NB4 (cell line): ENCODE data around the gene HP.
"Not testable (repeated sequence)": the region's sequence is repeated elsewhere in the genome, so short reads cannot be mapped to it uniquely, and the experiment has no call there.

Experiments used
- DNase-seq: peaks from one replicate; pipeline ENCODE4 v3.0.0; 2010; ENCODE audit warnings: low read depth
- H3K4me3 ChIP-seq: one replicate; pipeline ENCODE4 v1.5.1; 2011; ENCODE audit warnings: mild to moderate bottlenecking, low read depth, low read length, moderate library complexity
- CTCF ChIP-seq: IDR thresholded peaks from one replicate; pipeline ENCODE4 v1.5.1; 2012; ENCODE audit warnings: low read depth, low read length
- MAX ChIP-seq: IDR thresholded peaks from 2 replicates; pipeline ENCODE4 v1.6.1; 2011; ENCODE audit warnings: low read depth, low read length
- MYC ChIP-seq: IDR thresholded peaks from 2 replicates; pipeline ENCODE4 v1.6.1; 2011; ENCODE audit warnings: low read depth, low read length
- POLR2A ChIP-seq: IDR thresholded peaks from 2 replicates; pipeline ENCODE4 v1.6.1; 2011; ENCODE audit warnings: mild to moderate bottlenecking; ENCODE audit not compliant: insufficient read length; ENCODE audit errors: extremely low read depth

The HP gene

GRCh38 chr16:72054254-72054847 is at the start of gene HP:
TSS of gene HP (plus strand) at chr16:72054505. CDS start at chr16:72054653, 148 bp downstream.
- peak; percentile 86 for DNase-seq
- not testable (repeated sequence) for H3K4me3 ChIP-seq

- H3K4me3 ChIP-seq: peak overlapping the region; percentile 40
- not testable (repeated sequence) for DNase-seq
Measured at GRCh38 chr16:72008065-72008423, 46.3 kb upstream of the HP start.

- H3K4me3 ChIP-seq: peak within 1 kb of the TSS; percentile 98
- DNase-seq: peak; percentile 99
- TF ChIP-seq POLR2A (peak; percentile 69), MAX (peak; percentile 95), MYC (peak; percentile 45; the same call in 1 of the 2 replicates), CTCF (no peak)
Measured at GRCh38 chr16:72008424-72009216, 45.7 kb upstream of the HP start, which contains the start of gene DHODH. TSS of gene DHODH (plus strand) at chr16:72008744. CDS start at chr16:72008765, 21 bp downstream.

GRCh38 chr16:72009779-72010178 is 44.5 kb upstream of the HP start:
- DNase-seq: no peak
- TF ChIP-seq MAX (no peak), MYC (no peak), CTCF (no peak), POLR2A (no peak)
- peak overlapping the region; percentile 46 for H3K4me3 ChIP-seq

GRCh38 chr16:72012607-72013006 is 41.7 kb upstream of the HP start:
- H3K4me3 ChIP-seq: no peak overlapping the region
- DNase-seq: peak; percentile 27
- TF ChIP-seq POLR2A (no peak), CTCF (no peak), MYC (no peak)

- no peak overlapping the region for H3K4me3 ChIP-seq
- DNase-seq: peak; percentile 60
- TF ChIP-seq POLR2A (no peak), MAX (no peak)
Measured at GRCh38 chr16:72013389-72013788, 40.9 kb upstream of the HP start.

GRCh38 chr16:72013888-72014581 is 40.3 kb upstream of the HP start:
- no peak overlapping the region for H3K4me3 ChIP-seq
- no peak for TF ChIP-seq MAX

GRCh38 chr16:72014675-72015074 is 39.6 kb upstream of the HP start:
- no peak overlapping the region for H3K4me3 ChIP-seq
- no peak for TF ChIP-seq MAX
- no peak for TF ChIP-seq MYC
- no peak for TF ChIP-seq POLR2A
- TF ChIP-seq CTCF: no peak
- DNase-seq: no peak

More at GRCh38 chr16:72013888-72014581, 40.3 kb upstream of the HP start:
- peak; percentile 52 for DNase-seq
